ENCODE results near the gene KRT8.
A peak's percentile ranks its signal among the peaks of the same experiment; 100 is the strongest.

Gene KRT8

DNA sequence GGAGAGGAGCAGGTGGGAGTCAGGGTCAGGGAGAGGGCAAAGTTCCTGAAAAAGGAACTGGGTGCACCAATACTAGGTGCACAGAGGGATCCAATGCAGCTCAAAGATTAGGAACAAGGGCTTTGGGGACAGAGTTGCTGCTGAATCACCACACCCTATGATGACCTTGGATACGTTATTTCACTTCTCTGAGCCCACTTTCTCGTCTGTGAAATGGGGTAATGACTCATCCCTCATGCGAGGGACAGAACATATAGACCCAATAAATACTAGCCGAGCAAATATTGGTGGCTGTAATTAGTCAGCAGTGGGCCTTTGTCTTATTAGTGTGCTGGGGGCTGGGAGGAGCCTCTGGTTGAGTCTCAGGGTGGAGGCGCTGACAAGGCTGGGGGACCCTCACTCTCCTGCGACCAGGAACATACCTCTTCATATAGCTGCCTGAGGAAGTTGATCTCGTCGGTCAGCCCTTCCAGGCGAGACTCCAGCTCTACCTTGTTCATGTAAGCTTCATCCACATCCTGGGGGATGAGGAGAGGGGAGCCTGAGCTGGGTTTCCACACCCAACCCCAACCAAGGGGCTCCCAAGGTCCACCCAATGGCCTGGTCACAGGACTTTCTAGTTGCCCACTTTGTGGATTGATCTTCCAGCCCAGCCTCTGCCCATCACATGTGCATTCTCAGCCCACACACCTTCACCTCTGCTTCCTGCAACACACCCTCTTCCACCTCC, 4.5 kb downstream of the KRT8 start:
- peaks cover 19% of the 10 kb centered on the region for H3K4me1 ChIP-seq (ENCODE audit: insufficient read depth, insufficient read length)
- DNase-seq (ENCODE audit: low read depth, low spot score), result no peak
- H3K27me3 ChIP-seq (ENCODE audit: insufficient read depth, insufficient read length), result no peaks in the 10 kb centered on the region
- H3K9ac ChIP-seq (ENCODE audit: insufficient read length, low read depth), result no peak overlapping the region
- H3K4me3 ChIP-seq (ENCODE audit: insufficient read length, low read depth), result no peak overlapping the region
- H3K36me3 ChIP-seq (ENCODE audit: insufficient read depth, insufficient read length, low read length), result peaks cover 85% of the 10 kb centered on the region
- TF ChIP-seq ZNF274 (IDR thresholded peaks at IDR 0.05; ENCODE audit: low read depth, low read length), result no peak
- no peak for TF ChIP-seq YY1 (IDR thresholded peaks at IDR 0.05; ENCODE audit: insufficient read depth, insufficient read length)
- no peak for TF ChIP-seq SUZ12 (IDR thresholded peaks at IDR 0.05; ENCODE audit: extremely low read depth, insufficient read depth, insufficient read length)
- H3K9me3 ChIP-seq (ENCODE audit: insufficient read depth, low read length), result no peaks in the 10 kb centered on the region

GRCh38 chr12:52899338-52900035, 5.4 kb downstream of the KRT8 start:
- Histone ChIP-seq H3K4me1 (ENCODE audit: insufficient read depth, insufficient read length) (peaks cover 16% of the 10 kb centered on the region), H3K27me3 (ENCODE audit: insufficient read depth, insufficient read length) (no peaks in the 10 kb centered on the region), H3K9me3 (ENCODE audit: insufficient read depth, low read length) (no peaks in the 10 kb centered on the region), H3K36me3 (ENCODE audit: insufficient read depth, insufficient read length, low read length) (peaks cover 83% of the 10 kb centered on the region), H3K4me3 (ENCODE audit: insufficient read length, low read depth) (no peak overlapping the region), H3K9ac (ENCODE audit: insufficient read length, low read depth) (no peak overlapping the region)
- no peak for DNase-seq (ENCODE audit: low read depth, low spot score)
- no peak for TF ChIP-seq SUZ12 (IDR thresholded peaks at IDR 0.05; ENCODE audit: extremely low read depth, insufficient read depth, insufficient read length)
- no peak for TF ChIP-seq YY1 (IDR thresholded peaks at IDR 0.05; ENCODE audit: insufficient read depth, insufficient read length)
- no peak for TF ChIP-seq ZNF274 (IDR thresholded peaks at IDR 0.05; ENCODE audit: low read depth, low read length)

DNA sequence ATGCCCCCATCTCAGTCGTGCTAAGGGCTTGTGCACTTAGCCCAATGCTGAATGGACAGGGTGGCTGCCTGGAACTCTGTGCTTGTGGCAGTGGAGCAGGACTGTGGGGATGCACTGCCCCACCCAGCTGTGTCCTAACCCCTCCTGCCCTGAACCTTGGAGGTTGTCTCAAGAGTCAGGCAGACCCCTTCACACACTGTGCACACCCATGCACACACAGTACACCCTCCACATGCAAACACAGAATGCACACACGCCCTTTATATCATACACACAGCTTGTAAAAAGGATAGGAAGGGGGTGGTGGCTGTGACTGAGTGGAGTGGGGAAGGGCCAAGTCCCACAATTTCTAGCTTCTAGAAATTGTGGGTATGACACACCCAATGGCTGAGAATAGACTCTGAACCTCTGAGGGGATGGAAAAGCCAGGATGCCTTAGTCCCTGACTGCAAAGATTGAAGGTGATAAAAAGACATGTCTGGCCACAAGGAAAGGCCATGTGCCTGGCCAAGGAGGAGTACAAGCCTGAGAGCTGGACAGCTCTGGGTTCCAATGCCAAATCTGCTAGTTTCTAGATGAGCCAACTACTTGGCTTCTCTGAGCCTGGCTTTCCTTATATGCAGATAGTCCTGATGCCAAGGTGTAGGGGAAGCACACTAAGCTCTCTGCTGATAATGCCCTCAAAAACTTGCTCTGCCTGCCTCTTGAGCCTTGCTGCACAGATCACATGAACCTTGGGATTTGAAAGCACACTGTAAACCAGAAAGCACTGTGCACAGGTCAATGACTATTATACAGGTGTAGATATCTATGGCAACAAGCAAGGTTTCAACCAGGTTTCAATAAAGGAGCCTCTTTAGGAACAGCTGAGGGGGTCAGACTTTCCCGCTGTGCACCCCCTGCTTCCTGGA, 8.4 kb downstream of the KRT8 start:
- H3K27me3 ChIP-seq (ENCODE audit: insufficient read depth, insufficient read length), result no peaks in the 10 kb centered on the region
- H3K4me1 ChIP-seq (ENCODE audit: insufficient read depth, insufficient read length), result peaks cover 16% of the 10 kb centered on the region
- DNase-seq (ENCODE audit: low read depth, low spot score), result no peak
- no peak overlapping the region for H3K4me3 ChIP-seq (ENCODE audit: insufficient read length, low read depth)
- H3K9me3 ChIP-seq (ENCODE audit: insufficient read depth, low read length), result peaks cover 5% of the 10 kb centered on the region; the same call in 1 of the 2 replicates
- peaks cover 54% of the 10 kb centered on the region for H3K36me3 ChIP-seq (ENCODE audit: insufficient read depth, insufficient read length, low read length)
- H3K9ac ChIP-seq (ENCODE audit: insufficient read length, low read depth), result peak overlapping the region; percentile 45
- TF ChIP-seq ZNF274 (IDR thresholded peaks at IDR 0.05; ENCODE audit: low read depth, low read length), result no peak
- TF ChIP-seq YY1 (IDR thresholded peaks at IDR 0.05; ENCODE audit: insufficient read depth, insufficient read length), result no peak
- TF ChIP-seq SUZ12 (IDR thresholded peaks at IDR 0.05; ENCODE audit: extremely low read depth, insufficient read depth, insufficient read length), result no peak

DNA sequence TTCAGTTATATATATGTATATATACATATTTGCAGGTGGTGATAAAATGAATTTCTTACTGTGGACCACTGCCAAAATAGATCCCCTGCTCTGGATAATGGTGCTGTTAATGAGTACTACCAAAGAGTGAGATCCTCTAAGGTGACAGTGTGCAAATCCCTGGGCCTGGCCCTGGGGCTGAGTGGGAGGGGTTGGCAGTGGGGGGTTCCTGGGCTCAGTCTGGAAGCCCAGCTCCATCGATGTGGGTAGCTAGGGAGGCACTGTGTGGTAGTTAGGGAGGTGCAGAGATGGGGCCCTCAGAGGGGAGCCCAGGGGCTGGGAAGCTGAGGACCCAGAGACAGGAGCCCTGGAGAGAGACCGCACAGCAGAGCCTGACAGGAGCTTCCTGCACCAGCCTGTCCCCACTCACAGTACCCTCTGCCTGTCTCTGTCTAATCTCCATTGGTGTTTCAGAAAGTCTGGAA, 9.1 kb downstream of the KRT8 start:
- Histone ChIP-seq H3K36me3 (ENCODE audit: insufficient read depth, insufficient read length, low read length) (peaks cover 47% of the 10 kb centered on the region), H3K9me3 (ENCODE audit: insufficient read depth, low read length) (peaks cover 5% of the 10 kb centered on the region; the same call in 1 of the 2 replicates), H3K4me1 (ENCODE audit: insufficient read depth, insufficient read length) (peaks cover 16% of the 10 kb centered on the region), H3K4me3 (ENCODE audit: insufficient read length, low read depth) (no peak overlapping the region), H3K9ac (ENCODE audit: insufficient read length, low read depth) (peak overlapping the region; percentile 45), H3K27me3 (ENCODE audit: insufficient read depth, insufficient read length) (no peaks in the 10 kb centered on the region)
- TF ChIP-seq ZNF274 (IDR thresholded peaks at IDR 0.05; ENCODE audit: low read depth, low read length) (no peak), SUZ12 (IDR thresholded peaks at IDR 0.05; ENCODE audit: extremely low read depth, insufficient read depth, insufficient read length) (no peak), YY1 (IDR thresholded peaks at IDR 0.05; ENCODE audit: insufficient read depth, insufficient read length) (no peak)
- no peak for DNase-seq (ENCODE audit: low read depth, low spot score)

- no peak for DNase-seq (ENCODE audit: low read depth, low spot score)
- Histone ChIP-seq H3K4me1 (ENCODE audit: insufficient read depth, insufficient read length) (peaks cover 19% of the 10 kb centered on the region), H3K9ac (ENCODE audit: insufficient read length, low read depth) (no peak overlapping the region), H3K36me3 (ENCODE audit: insufficient read depth, insufficient read length, low read length) (peaks cover 21% of the 10 kb centered on the region), H3K9me3 (ENCODE audit: insufficient read depth, low read length) (peaks cover 5% of the 10 kb centered on the region; the same call in 1 of the 2 replicates), H3K4me3 (ENCODE audit: insufficient read length, low read depth) (no peak overlapping the region), H3K27me3 (ENCODE audit: insufficient read depth, insufficient read length) (no peaks in the 10 kb centered on the region)
- TF ChIP-seq YY1 (IDR thresholded peaks at IDR 0.05; ENCODE audit: insufficient read depth, insufficient read length) (no peak), SUZ12 (IDR thresholded peaks at IDR 0.05; ENCODE audit: extremely low read depth, insufficient read depth, insufficient read length) (no peak), ZNF274 (IDR thresholded peaks at IDR 0.05; ENCODE audit: low read depth, low read length) (no peak)
These were observed 11.9 kb downstream of the KRT8 start for GRCh38 chr12:52892974-52893373.

DNA sequence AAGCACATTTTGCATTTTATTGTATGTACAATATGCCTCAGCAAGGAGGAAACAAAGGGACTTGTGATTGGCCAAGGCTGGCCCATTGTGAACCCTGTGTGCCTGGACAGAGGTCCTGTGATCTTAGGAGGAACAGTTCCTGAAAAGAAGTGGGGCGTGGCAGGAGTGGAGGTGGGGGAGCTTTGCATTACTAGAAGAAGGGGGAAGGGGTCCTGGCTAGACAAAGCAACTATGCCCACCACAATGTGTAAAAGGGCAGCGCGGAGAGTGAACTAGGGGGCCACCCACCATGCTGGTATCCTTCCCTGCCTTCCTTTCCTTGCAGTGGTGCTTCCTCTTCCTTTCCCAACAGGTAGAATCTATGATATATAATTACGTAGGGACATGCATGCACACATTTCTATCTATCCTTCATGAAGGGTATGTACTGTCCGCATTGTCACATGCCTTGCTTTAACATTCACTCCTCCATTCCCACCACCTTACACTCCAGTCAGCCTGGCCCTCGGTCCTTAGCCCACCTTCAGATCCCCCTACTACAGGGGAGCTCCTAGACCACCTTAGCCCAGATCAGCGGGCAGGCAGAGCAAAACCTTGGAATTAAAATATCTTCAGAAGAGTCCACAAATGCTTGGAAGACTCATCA, 12.5 kb downstream of the KRT8 start:
- TF ChIP-seq YY1 (IDR thresholded peaks at IDR 0.05; ENCODE audit: insufficient read depth, insufficient read length) (no peak), SUZ12 (IDR thresholded peaks at IDR 0.05; ENCODE audit: extremely low read depth, insufficient read depth, insufficient read length) (no peak)
- Histone ChIP-seq H3K9ac (ENCODE audit: insufficient read length, low read depth) (no peak overlapping the region), H3K36me3 (ENCODE audit: insufficient read depth, insufficient read length, low read length) (peaks cover 15% of the 10 kb centered on the region), H3K4me3 (ENCODE audit: insufficient read length, low read depth) (no peak overlapping the region), H3K27me3 (ENCODE audit: insufficient read depth, insufficient read length) (no peaks in the 10 kb centered on the region), H3K9me3 (ENCODE audit: insufficient read depth, low read length) (peaks cover 5% of the 10 kb centered on the region; the same call in 1 of the 2 replicates), H3K4me1 (ENCODE audit: insufficient read depth, insufficient read length) (peaks cover 20% of the 10 kb centered on the region)
- no peak for DNase-seq (ENCODE audit: low read depth, low spot score)
